ENCODE results near the gene RXRG.

The RXRG gene

DNA sequence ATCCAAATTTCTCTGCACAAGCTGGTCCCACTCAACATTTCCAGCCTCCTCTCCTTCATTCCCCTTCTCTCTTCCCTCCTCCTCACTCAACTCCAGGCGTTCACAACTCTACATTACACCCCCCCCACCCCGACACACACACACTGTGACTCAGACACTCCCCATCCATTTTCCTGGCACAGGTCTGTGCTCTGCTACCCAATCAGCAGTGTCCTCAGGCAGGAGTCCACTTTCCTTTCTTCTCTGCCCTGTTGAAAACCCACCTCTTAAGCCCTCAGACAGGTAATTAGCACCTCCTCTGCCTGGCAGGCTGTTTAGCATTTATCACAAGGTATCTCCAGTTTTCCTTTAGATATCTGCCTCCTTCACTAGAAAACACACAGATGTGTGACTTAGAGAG lies 79.6 kb downstream of the RXRG start:
- DNase-seq = no peak

DNA sequence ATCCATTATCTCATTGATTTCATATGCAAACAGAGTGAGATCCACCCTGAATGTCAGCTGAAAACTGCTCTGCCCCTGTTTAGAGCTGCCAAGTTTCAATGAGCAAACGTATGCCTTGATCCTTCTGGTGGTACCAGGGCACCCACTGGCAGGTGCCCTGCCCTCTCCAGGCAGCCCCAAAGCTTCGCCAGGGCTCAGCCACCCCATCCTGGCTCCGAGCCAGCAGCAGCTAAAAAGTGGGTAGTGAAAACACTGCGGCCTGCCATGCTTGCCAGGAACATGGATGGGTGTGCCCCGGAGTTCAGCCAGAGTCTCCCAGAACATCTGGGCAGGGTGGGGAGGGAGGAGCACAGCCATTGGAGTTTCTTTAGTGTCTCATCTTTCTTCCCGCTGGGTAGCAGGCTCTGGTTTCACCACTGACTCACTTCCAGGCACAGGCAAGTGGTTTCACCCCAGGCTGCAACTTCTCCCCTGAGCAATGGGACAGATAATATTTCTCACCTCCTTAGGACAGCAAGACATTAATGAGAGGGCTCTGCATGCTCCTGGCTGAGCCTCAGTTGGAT lies 80.3 kb downstream of the RXRG start:
- DNase-seq = no peak

DNA sequence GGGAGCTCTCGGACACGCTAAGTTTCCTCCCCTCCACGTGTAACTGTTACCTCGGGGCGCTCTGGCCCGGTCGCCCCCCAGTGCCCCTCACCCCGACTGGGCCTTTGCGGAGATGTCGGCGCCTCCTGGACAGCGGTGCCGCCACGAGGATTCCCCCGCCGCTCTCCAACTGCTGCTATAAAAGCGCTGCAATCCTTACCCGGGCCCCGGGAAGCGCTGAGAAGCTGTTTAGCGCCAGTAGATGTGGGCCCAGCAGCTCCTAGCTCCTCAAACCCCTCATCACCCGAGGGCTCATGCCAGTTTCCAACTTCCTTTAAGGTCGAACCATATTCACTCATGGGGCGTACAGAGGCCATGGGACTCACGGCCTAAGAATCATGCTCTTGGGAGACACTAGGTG lies 88.0 kb downstream of the RXRG start:
- DNase-seq = no peak

DNA sequence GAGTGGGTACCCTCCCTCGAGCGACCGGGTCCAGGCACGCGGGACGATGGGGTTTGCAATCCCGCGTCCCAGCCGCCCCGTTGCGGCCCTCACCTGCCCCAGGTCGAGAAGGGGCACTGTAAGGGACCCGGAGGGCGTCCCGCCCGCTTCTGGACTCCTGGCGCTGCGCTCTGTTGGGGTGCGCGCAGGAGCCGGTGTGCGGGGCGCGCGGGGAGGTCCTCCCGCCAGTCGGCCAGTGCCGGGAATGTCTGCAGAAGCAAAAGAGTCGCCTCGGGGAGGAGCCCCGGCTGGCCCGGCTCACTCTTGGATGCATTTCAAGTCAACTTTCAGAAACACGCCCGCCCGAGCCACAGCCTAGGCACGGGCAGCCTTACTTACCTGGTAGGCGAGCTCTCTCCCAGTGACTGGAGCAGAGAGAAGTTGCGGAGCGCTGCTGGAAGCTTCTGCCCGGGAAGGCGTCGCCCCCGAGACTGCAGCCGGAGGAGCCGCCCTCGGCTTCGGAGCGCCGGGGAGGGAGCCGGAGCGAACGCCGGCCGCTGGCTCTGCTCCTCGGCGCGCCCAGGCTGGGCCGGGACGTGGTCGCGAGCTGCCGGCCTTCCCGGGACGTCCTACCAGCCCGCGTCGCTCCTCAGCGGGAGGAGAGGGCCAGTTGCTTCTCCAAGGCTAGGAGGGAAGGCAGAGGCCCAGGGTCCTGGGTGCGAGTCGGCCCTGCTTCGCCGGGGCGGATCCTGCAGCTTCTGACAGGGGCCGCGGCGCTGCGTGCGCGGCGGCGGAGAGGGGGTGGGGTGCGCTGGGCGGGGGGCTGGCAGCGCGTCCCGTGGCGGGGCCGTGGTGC lies 88.7 kb downstream of the RXRG start, which contains the start of gene LMX1A:
LMX1A (minus strand) TSS at position 739 of the 835 bp plus-strand sequence. CDS start 1,156 bp downstream, outside the sequence.
- DNase-seq = no peak

- no peak for DNase-seq
Observed at GRCh38 chr1:165355139-165355976, 89.6 kb downstream of the RXRG start.

GRCh38 chr1:165354739-165355138 lies 90.2 kb downstream of the RXRG start:
- no peak for DNase-seq

- DNase-seq = no peak
Observed at GRCh38 chr1:165353731-165354671, 90.9 kb downstream of the RXRG start.

- DNase-seq = no peak
Observed at GRCh38 chr1:165352442-165353293, 92.3 kb downstream of the RXRG start.

DNA sequence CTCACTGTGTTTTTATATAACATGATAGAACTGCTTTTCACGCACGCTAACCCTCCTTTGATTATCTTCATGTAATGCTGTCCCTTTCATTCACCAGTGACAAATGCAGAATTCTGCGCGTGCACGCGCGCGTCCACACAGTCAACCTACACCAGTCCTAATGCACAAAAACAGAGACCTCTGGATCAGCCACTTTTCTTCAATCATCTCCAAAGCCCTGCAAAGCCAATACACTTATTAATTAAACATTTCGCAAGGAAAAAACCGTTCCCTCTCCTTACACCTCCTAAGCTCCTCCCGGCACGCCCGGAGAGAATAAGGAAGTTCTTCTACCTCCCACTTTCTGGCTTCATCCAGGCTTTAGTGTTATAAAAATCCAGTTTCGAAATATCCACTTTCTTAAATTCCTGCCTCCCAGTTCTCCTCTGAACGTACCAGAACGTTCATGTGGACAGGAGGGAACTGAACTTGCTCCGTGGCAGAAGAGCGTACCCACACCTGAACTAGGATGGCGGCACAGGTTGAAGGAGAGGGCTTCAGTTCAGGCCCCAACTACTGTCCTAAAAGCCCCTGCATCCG lies 93.0 kb downstream of the RXRG start:
- DNase-seq = no peak
